GM21367 (cell line): ENCODE results near the gene NDUFB10.

Source experiments
- ATAC-seq: cut with Tn5 transposase; IDR thresholded peaks from one replicate; pipeline ENCODE4 v1.9.1; 2021; ENCODE audit not compliant: unreplicated experiment

The NDUFB10 gene

GRCh38 chr16:1968146-1968953 lies 9.0 kb downstream of the NDUFB10 start:
- no peak for ATAC-seq

DNA sequence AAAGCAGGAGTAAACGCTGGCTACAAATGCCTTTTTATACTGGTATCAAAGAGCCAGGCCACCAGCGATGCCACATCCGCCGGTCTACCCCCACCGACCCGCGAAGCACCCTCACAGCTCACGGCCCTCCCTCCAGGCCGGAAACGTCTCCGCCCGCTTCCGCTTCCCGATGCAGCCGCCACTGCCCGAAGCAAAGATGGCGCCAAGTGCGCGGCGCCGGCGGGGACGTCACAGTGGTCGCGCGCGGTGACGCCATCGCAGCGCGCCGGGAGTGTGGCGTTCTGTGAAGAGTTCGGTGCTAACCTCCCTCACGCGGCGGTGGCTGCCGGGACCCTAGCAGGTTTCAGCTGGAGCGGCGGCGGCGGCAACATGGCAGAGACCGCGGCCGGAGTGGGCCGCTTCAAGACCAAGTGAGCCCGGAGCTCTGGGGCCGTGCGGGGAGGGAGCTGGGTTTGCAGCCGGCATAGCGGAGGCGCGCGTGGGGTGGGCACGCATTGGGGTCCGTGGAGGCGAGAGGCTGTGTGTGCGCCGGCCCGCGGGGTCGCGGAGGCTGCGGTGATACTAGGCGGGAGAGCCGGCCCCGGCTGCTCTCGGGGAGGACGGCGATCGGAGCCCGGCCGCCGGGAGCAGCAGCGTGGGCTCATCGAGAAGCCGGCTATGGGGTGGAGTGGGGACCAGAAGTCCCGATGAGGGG lies 12.6 kb downstream of the NDUFB10 start, which contains the start of gene TBL3:
Gene TBL3 (plus strand): TSS at position 258 of the 694 bp plus-strand sequence. CDS start 112 bp downstream, at position 370.
- peak; percentile 63 for ATAC-seq

GRCh38 chr16:1972490-1972877 lies 13.1 kb downstream of the NDUFB10 start:
- no peak for ATAC-seq

DNA sequence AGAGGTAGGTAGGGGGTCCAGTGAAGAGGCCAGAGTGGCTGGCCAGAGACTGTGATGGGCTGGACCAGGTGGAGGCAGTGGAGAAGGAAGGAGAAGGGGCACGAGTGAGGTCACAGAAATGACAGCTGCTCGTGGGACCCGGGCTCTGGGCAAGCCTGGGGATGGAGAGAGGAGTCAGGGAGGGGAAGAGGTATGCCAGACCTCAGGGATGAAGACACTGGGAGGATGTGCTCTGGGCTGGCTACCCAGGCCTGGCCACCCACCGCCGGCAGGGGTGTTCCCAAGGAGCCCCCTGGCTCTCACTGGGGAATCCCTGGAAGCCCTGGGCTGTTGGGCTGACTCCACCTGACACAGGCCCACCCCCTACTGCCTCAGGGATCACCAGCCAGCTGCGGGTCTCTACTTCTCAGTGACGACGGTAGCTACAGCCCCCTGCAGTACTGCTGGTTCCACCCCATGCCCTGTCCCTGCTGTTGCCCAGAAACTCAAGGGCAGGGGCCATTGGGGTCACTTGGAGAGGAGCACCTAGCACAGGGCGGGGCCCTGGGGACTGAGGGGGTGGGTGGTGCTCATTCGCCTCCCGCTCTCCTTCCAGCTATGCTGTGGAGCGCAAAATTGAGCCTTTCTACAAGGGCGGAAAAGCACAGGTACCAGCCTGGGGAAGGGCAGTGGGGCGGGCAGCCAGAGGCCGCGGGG lies 14.3 kb downstream of the NDUFB10 start:
- no peak for ATAC-seq

- no peak for ATAC-seq
These were observed 15.1 kb downstream of the NDUFB10 start for GRCh38 chr16:1974157-1975070.

- no peak for ATAC-seq
These were observed 16.3 kb downstream of the NDUFB10 start for GRCh38 chr16:1975432-1976215.

- no peak for ATAC-seq
These were observed 16.8 kb downstream of the NDUFB10 start for GRCh38 chr16:1976216-1976520.

GRCh38 chr16:1976951-1977874 lies 17.9 kb downstream of the NDUFB10 start:
- no peak for ATAC-seq

DNA sequence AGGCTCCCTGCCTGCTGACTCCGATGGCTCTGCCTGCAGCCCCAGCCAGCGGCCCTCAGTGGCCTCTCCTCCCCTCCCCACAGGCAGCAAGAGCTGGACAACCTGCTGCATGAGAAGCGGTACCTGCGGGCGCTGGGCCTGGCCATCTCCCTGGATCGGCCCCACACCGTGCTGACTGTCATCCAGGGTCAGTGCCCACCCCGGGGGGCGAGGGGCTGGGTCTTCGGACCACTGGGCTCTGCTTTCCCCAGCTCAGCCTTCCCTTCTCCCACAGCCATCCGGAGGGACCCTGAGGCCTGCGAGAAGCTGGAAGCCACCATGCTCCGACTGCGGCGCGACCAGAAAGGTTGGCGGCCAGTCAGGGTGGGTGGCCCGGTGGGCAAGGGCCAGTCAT lies 18.5 kb downstream of the NDUFB10 start:
- ATAC-seq, result no peak

- no peak for ATAC-seq
These were observed 19.3 kb downstream of the NDUFB10 start for GRCh38 chr16:1978476-1979120.

- ATAC-seq, result no peak
These were observed 20.1 kb downstream of the NDUFB10 start for GRCh38 chr16:1979271-1980029.

- ATAC-seq, result no peak
These were observed 20.9 kb downstream of the NDUFB10 start for GRCh38 chr16:1980030-1980769.

GRCh38 chr16:1980770-1981087 lies 21.4 kb downstream of the NDUFB10 start:
- no peak for ATAC-seq

GRCh38 chr16:1981398-1981836 lies 22.1 kb downstream of the NDUFB10 start, which contains the start of gene NOXO1:
Gene NOXO1 (minus strand): TSS chr16:1981469. CDS start chr16:1981179, 290 bp downstream.
- no peak for ATAC-seq

GRCh38 chr16:1982013-1982433 lies 22.7 kb downstream of the NDUFB10 start:
- ATAC-seq, result no peak

DNA sequence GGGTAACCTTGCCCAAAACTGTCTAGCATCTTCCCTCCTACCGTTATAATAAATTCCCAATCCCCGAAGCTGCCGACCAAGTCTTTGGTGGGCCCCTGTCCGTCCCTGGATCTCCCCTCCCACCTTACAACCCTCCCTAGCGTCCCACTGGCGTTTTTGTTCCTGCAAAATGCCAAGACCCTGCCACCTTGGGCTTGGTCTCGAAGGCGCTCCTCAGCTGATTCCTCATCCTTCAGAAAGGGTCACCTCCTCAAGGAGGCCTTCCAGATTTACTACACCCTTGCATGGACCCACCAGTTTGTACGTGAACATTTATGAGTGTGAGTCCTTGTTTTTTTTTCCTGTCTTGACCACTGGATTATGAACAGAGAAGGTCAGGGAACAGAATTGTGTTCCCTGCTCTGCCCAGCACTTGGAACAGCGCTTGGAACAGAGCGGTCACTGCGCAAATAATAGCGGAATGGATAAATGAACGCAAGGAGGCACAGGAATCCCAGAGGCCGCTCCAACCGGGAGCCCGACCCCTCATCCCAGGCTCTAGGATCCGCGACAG lies 23.7 kb downstream of the NDUFB10 start:
- no peak for ATAC-seq
